Gastroesophageal sphincter (tissue), 3 donors: ENCODE results near the gene PPAN.

Experiments used
- CTCF ChIP-seq, 4 experiments: fragments of 200-600 bp in 2 of 4; fragments of 450-650 bp in 2 of 4; sonication (generic) in 1 of 4; IDR thresholded peaks; one replicate each; pipeline ENCODE4 v1.5.1; 2017 to 2019; ENCODE audit warnings: antibody characterized with exemption in 4 of 4, mild to moderate bottlenecking in 2 of 4, moderate library complexity in 2 of 4
- EP300 ChIP-seq: sonication (generic); formaldehyde crosslinking; IDR thresholded peaks from one replicate; pipeline ENCODE4 v1.6.1; 2017; ENCODE audit warnings: antibody characterized with exemption, mild to moderate bottlenecking

DNA sequence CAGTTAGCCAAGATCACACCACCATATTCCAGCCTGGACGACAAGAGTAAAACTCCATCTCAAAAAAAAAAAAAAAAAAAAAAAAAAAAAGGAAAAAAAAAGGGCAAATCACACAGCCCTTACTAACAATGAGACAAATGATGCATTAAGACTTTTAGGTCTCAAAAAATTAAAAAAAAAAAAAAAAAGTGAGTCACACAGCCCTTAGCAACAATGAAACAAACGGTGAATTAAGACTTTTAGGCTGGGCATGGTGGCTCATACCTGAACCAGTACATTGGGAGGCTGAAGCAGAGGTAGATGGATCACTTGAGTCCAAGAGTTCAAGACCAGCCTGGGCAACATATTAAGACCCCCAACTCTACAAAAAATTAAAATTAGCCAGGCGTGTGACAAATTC is 45.9 kb downstream of the PPAN start:
- TF ChIP-seq EP300 (no peak), CTCF (IDR thresholded peaks at IDR 0.05) (no peak)
